ENCODE measurements around the gene TBXA2R. TPM values are rescaled to one million over a fixed set of nuclear protein-coding genes. Genes with fewer than 3 reads are reported as not detected.

Gene TBXA2R
- total RNA-seq, 1 donor: 1.4 TPM

DNA sequence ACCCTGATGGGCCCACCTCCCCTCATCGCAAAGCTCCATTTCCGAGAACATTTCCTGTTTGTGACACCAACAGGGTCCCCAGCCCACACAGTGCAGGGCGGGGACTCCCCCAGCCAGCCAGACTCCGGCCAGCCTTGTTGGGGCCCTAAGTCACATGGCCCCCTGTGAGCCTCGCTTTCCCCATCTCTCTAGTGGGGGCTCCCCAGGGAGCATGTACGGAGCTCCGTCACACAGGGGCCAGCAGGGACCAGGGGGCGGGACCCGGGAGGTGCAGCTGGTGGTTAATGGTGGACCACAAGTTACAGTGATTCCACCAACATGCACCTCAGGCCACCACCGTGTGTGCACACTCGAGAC is 1.7 kb downstream of the TBXA2R start:
- H3K79me2 ChIP-seq (ENCODE audit: insufficient read depth, low read length): no peaks in the 10 kb centered on the region
- no peaks in the 10 kb centered on the region for H3K36me3 ChIP-seq (ENCODE audit: insufficient read depth, low read length)
- TF ChIP-seq, protein P1, sequence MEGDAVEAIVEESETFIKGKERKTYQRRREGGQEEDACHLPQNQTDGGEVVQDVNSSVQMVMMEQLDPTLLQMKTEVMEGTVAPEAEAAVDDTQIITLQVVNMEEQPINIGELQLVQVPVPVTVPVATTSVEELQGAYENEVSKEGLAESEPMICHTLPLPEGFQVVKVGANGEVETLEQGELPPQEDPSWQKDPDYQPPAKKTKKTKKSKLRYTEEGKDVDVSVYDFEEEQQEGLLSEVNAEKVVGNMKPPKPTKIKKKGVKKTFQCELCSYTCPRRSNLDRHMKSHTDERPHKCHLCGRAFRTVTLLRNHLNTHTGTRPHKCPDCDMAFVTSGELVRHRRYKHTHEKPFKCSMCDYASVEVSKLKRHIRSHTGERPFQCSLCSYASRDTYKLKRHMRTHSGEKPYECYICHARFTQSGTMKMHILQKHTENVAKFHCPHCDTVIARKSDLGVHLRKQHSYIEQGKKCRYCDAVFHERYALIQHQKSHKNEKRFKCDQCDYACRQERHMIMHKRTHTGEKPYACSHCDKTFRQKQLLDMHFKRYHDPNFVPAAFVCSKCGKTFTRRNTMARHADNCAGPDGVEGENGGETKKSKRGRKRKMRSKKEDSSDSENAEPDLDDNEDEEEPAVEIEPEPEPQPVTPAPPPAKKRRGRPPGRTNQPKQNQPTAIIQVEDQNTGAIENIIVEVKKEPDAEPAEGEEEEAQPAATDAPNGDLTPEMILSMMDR (IDR thresholded peaks at IDR 0.05; ENCODE audit: extremely low read depth, low read depth, low read length): no peak
- no peaks in the 10 kb centered on the region for H3K9me3 ChIP-seq (ENCODE audit: low read depth, low read length)
- no peak overlapping the region for H2AFZ ChIP-seq (ENCODE audit: low read length)
- H3K4me1 ChIP-seq (ENCODE audit: insufficient read depth, low read length): peaks cover 13% of the 10 kb centered on the region
- H4K20me1 ChIP-seq (ENCODE audit: insufficient read depth, low read length): no peaks in the 10 kb centered on the region
- peaks cover 2% of the 10 kb centered on the region for H3K27me3 ChIP-seq (ENCODE audit: insufficient read depth, low read length)
- no peak for DNase-seq (ENCODE audit: insufficient read length, low spot score, missing footprints)
- H3K4me2 ChIP-seq (ENCODE audit: insufficient read depth, low read length): no peak overlapping the region
- H3K27ac ChIP-seq (ENCODE audit: low read depth, low read length): no peak overlapping the region
- no peak overlapping the region for H3K4me3 ChIP-seq (ENCODE audit: insufficient read depth, low read length)

DNA sequence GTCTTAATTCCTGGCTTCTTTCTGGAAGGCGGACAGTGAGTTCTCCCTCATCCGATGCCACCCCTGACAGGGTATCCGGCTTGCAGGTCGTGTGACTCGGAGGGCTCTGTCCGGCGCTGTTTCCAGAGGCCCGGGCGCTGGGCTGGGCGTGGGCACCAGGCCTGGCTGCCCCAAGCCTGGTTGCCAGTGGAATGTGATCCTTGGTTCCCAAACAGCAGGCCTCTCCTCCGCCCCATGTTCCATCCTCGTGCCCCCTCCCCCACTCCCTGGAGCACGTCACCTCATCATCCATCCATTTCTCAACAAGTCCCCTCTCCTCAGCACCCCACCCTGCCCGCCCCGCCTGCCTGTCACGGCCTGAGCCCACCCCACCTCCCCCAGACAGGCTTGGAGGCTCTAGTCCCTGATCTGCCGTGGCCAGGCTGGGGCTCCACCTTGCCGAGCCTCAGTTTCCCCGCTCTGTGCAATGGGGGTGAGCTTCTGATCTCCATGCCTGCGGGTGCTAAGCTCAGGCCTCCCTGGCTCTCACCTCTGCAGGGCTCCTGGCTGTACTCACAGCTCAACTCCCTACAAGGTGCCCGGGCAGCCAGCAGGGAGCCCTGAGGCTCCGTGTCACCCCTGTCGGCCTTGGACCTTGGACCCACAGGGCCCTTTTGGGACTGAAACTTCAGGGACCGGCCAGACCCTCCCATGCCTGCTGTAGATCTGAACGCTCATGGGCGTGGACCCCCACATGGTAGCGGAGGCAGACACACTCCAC is 2.3 kb downstream of the TBXA2R start:
- Histone ChIP-seq H3K4me3 (ENCODE audit: insufficient read depth, low read length) (no peak overlapping the region), H3K27ac (ENCODE audit: low read depth, low read length) (no peak overlapping the region), H3K79me2 (ENCODE audit: insufficient read depth, low read length) (no peaks in the 10 kb centered on the region), H3K9me3 (ENCODE audit: low read depth, low read length) (no peaks in the 10 kb centered on the region), H4K20me1 (ENCODE audit: insufficient read depth, low read length) (no peaks in the 10 kb centered on the region), H2AFZ (ENCODE audit: low read length) (no peak overlapping the region), H3K27me3 (ENCODE audit: insufficient read depth, low read length) (peaks cover 2% of the 10 kb centered on the region), H3K4me1 (ENCODE audit: insufficient read depth, low read length) (peaks cover 13% of the 10 kb centered on the region), H3K36me3 (ENCODE audit: insufficient read depth, low read length) (no peaks in the 10 kb centered on the region), H3K4me2 (ENCODE audit: insufficient read depth, low read length) (no peak overlapping the region)
- TF ChIP-seq, protein P1 (IDR thresholded peaks at IDR 0.05; ENCODE audit: extremely low read depth, low read depth, low read length): no peak
- DNase-seq (ENCODE audit: insufficient read length, low spot score, missing footprints): no peak

DNA sequence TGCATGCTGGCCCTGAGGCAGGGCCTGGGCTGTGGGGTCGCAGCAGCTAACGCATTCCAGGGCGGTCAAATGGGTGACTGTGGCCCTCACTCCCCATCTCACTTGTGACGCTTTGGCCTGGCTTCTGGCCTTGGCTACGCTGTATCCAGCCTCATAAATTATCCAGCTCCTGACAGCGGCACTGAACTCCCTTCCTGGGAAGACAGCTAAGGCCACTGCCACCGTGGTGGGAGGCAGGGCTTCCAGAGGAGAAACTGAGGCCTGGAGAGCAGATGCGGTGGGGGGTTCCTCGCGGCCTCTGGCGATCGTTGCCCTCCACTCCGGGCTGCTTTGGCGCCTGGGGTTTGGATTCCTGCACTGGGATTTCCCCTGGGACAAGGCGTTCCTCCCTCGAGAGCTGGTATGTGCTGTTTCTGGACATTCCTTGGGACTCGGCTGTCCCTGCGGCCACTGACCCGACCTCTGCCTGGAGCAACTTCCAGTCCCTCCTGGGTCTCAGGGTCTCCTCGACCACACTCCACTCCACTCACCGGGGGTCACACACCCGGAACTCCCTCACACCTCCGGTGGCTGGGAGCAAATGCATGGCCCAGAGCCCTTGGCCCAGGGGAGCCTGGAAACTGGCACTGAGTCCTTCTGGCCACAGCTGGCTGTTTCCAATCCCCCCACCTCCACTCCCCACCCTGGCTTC is 3.4 kb downstream of the TBXA2R start:
- Histone ChIP-seq H3K79me2 (ENCODE audit: insufficient read depth, low read length) (no peaks in the 10 kb centered on the region), H3K4me2 (ENCODE audit: insufficient read depth, low read length) (no peak overlapping the region), H4K20me1 (ENCODE audit: insufficient read depth, low read length) (no peaks in the 10 kb centered on the region), H3K4me3 (ENCODE audit: insufficient read depth, low read length) (no peak overlapping the region), H3K27ac (ENCODE audit: low read depth, low read length) (no peak overlapping the region), H3K4me1 (ENCODE audit: insufficient read depth, low read length) (peaks cover 13% of the 10 kb centered on the region), H3K9me3 (ENCODE audit: low read depth, low read length) (no peaks in the 10 kb centered on the region), H3K36me3 (ENCODE audit: insufficient read depth, low read length) (no peaks in the 10 kb centered on the region), H2AFZ (ENCODE audit: low read length) (no peak overlapping the region), H3K27me3 (ENCODE audit: insufficient read depth, low read length) (peaks cover 2% of the 10 kb centered on the region)
- TF ChIP-seq, protein P1 (IDR thresholded peaks at IDR 0.05; ENCODE audit: extremely low read depth, low read depth, low read length): no peak
- no peak for DNase-seq (ENCODE audit: insufficient read length, low spot score, missing footprints)

DNA sequence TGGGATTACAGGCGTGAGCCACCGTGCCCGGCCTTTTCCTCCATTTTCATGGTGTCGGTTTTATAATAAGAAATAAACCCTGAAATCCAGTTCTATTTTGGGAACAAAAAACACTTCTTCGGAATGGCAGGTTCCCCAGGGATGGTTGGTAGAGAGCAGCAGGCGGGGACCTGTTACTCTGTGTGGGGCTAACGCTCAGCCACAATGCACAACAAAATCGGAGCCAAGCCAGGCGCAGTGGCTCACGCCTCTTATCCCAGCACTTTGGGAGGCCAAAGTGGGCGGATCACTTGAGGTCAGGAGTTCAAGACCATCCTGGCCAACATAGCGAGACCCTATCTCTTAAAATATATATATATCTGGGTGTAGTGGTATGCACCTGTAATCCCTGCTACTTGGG is 5.7 kb downstream of the TBXA2R start:
- no peaks in the 10 kb centered on the region for H3K9me3 ChIP-seq (ENCODE audit: low read depth, low read length)
- peaks cover 2% of the 10 kb centered on the region for H3K27me3 ChIP-seq (ENCODE audit: insufficient read depth, low read length)
- H3K4me1 ChIP-seq (ENCODE audit: insufficient read depth, low read length): peaks cover 2% of the 10 kb centered on the region
- no peaks in the 10 kb centered on the region for H4K20me1 ChIP-seq (ENCODE audit: insufficient read depth, low read length)
- no peak for DNase-seq (ENCODE audit: insufficient read length, low spot score, missing footprints)
- no peaks in the 10 kb centered on the region for H3K36me3 ChIP-seq (ENCODE audit: insufficient read depth, low read length)
- no peak overlapping the region for H2AFZ ChIP-seq (ENCODE audit: low read length)
- TF ChIP-seq, protein P1 (IDR thresholded peaks at IDR 0.05; ENCODE audit: extremely low read depth, low read depth, low read length): no peak
- no peak overlapping the region for H3K4me3 ChIP-seq (ENCODE audit: insufficient read depth, low read length)
- H3K79me2 ChIP-seq (ENCODE audit: insufficient read depth, low read length): no peaks in the 10 kb centered on the region
- H3K4me2 ChIP-seq (ENCODE audit: insufficient read depth, low read length): no peak overlapping the region
- H3K27ac ChIP-seq (ENCODE audit: low read depth, low read length): no peak overlapping the region
